ENCODE data around the gene LAMA3. TPM values are rescaled to one million over a fixed set of nuclear protein-coding genes. Genes with fewer than 3 reads are reported as not detected.

LAMA3 gene
- total RNA-seq, 2 donors from 2014 or later: 0.58 to 1.3 TPM

DNA sequence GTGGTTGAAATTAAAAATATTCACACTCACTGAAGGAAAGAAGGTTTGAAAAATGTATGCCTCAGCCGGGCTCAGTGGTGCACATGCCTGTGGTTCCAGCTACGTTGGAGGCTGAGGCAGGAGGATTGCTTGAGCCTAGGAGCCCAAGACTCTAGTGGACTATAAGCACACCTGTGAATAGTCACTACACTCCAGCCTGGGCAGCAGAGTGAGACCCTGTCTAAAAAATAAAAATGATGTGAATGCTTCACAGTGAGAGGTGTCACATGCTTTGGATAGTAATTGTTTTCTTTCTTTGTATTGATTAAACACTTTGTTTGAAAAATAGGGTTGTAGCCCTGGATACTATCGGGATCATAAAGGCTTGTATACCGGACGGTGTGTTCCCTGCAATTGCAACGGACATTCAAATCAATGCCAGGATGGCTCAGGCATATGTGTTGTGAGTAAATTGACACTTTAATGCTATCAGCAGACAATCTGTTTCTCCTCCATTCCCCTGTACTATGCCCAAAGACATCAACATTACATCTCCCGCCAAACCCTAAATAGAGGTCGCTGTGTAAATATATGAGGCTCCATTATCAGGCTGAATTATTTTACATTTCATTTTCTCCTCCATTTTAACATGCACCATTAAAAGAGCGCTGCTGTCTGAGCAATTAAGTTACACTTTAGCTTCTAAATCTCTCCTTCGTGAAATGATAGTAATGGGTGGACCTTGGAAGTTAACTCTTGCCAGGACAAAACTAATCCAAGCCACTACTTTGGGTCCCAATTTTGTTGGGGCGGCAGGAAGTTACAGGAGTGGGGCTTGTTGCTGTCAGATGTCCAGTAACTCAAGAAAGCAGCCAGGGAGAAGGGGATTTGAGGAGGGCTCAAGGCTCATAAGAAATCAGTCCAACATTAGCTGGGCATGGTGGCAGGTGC, 187.0 kb downstream of the LAMA3 start:
- TF ChIP-seq, protein P1, sequence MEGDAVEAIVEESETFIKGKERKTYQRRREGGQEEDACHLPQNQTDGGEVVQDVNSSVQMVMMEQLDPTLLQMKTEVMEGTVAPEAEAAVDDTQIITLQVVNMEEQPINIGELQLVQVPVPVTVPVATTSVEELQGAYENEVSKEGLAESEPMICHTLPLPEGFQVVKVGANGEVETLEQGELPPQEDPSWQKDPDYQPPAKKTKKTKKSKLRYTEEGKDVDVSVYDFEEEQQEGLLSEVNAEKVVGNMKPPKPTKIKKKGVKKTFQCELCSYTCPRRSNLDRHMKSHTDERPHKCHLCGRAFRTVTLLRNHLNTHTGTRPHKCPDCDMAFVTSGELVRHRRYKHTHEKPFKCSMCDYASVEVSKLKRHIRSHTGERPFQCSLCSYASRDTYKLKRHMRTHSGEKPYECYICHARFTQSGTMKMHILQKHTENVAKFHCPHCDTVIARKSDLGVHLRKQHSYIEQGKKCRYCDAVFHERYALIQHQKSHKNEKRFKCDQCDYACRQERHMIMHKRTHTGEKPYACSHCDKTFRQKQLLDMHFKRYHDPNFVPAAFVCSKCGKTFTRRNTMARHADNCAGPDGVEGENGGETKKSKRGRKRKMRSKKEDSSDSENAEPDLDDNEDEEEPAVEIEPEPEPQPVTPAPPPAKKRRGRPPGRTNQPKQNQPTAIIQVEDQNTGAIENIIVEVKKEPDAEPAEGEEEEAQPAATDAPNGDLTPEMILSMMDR (conservative IDR thresholded peaks at IDR 0.05): no peak
- Histone ChIP-seq H3K27me3 (ENCODE audit: control insufficient read depth, insufficient read depth, low read length, poor library complexity, severe bottlenecking) (no peaks in the 10 kb centered on the region), H3K27ac (ENCODE audit: low read depth, low read length) (no peak overlapping the region), H3K9me3 (ENCODE audit: control insufficient read depth, low read length) (no peaks in the 10 kb centered on the region), H3K4me3 (ENCODE audit: low read length) (no peak overlapping the region), H3K36me3 (ENCODE audit: control insufficient read depth, insufficient read depth, low read length) (no peaks in the 10 kb centered on the region), H3K9ac (ENCODE audit: extremely low read depth, low read length, poor library complexity, severe bottlenecking) (no peak overlapping the region), H3K4me1 (ENCODE audit: control insufficient read depth, insufficient read depth, low read length) (no peaks in the 10 kb centered on the region)
- Mint-ChIP-seq H3K9me3 (no peaks in the 10 kb centered on the region), H3K27me3 (ENCODE audit: insufficient read depth) (no peaks in the 10 kb centered on the region), H3K27ac (no peak overlapping the region), H3K36me3 (ENCODE audit: low read depth) (no peaks in the 10 kb centered on the region), H3K4me1 (peaks cover 6% of the 10 kb centered on the region), H3K4me3 (no peak overlapping the region)
- WGBS, 2 experiments (ENCODE audit: insufficient coverage in 1 of 2, insufficient read length in 1 of 2): 94% methylated on average over 5 to 11 of the region's 11 CpGs
- DNase-seq: no peak

- H3K27me3 Mint-ChIP-seq (ENCODE audit: insufficient read depth): no peaks in the 10 kb centered on the region
- no peak overlapping the region for H3K27ac Mint-ChIP-seq
- 80 to 92% methylated on average over 1 to 7 of the region's 7 CpGs for WGBS, 2 experiments (ENCODE audit: insufficient coverage in 1 of 2, insufficient read length in 1 of 2)
- no peaks in the 10 kb centered on the region for H3K27me3 ChIP-seq (ENCODE audit: control insufficient read depth, insufficient read depth, low read length, poor library complexity, severe bottlenecking)
- no peak overlapping the region for H3K9ac ChIP-seq (ENCODE audit: extremely low read depth, low read length, poor library complexity, severe bottlenecking)
- peaks cover 5% of the 10 kb centered on the region for H3K4me1 Mint-ChIP-seq
- TF ChIP-seq, protein P1 (conservative IDR thresholded peaks at IDR 0.05): no peak
- no peak overlapping the region for H3K27ac ChIP-seq (ENCODE audit: low read depth, low read length)
- H3K36me3 Mint-ChIP-seq (ENCODE audit: low read depth): no peaks in the 10 kb centered on the region
- DNase-seq: no peak
- no peak overlapping the region for H3K4me3 ChIP-seq (ENCODE audit: low read length)
- no peaks in the 10 kb centered on the region for H3K4me1 ChIP-seq (ENCODE audit: control insufficient read depth, insufficient read depth, low read length)
- no peak overlapping the region for H3K4me3 Mint-ChIP-seq
- H3K9me3 ChIP-seq (ENCODE audit: control insufficient read depth, low read length): no peaks in the 10 kb centered on the region
- no peaks in the 10 kb centered on the region for H3K9me3 Mint-ChIP-seq
- H3K36me3 ChIP-seq (ENCODE audit: control insufficient read depth, insufficient read depth, low read length): no peaks in the 10 kb centered on the region
These were observed 187.7 kb downstream of the LAMA3 start for GRCh38 chr18:23876921-23877320.

DNA sequence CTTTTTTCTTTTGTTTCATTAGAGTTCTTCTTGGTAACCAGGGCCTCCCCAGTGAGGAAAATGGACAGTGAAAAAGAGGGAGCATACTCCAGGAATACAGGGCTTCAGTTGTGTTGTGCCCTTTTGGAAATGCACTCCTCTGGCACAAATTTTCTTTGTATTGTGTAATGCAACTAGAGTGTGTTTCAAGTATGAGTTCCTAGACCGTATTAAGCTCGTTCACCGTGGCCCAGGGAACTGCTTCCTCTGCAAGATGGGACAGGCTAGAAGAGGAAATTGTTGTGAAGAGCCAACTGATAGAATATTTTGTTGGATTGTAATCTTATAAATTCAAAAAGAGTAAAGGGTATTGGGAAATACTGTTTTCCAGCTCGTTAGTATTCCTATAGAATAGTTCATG, 188.1 kb downstream of the LAMA3 start:
- H3K36me3 ChIP-seq (ENCODE audit: control insufficient read depth, insufficient read depth, low read length): no peaks in the 10 kb centered on the region
- H3K9me3 ChIP-seq (ENCODE audit: control insufficient read depth, low read length): no peaks in the 10 kb centered on the region
- no peak overlapping the region for H3K9ac ChIP-seq (ENCODE audit: extremely low read depth, low read length, poor library complexity, severe bottlenecking)
- H3K27ac ChIP-seq (ENCODE audit: low read depth, low read length): no peak overlapping the region
- no peak overlapping the region for H3K27ac Mint-ChIP-seq
- no peaks in the 10 kb centered on the region for H3K27me3 Mint-ChIP-seq (ENCODE audit: insufficient read depth)
- no peak overlapping the region for H3K4me3 Mint-ChIP-seq
- WGBS, 2 experiments (ENCODE audit: insufficient coverage in 1 of 2, insufficient read length in 1 of 2): 92 to 94% methylated on average over 3 to 4 of the region's 4 CpGs
- peaks cover 5% of the 10 kb centered on the region for H3K4me1 Mint-ChIP-seq
- H3K36me3 Mint-ChIP-seq (ENCODE audit: low read depth): no peaks in the 10 kb centered on the region
- no peak overlapping the region for H3K4me3 ChIP-seq (ENCODE audit: low read length)
- TF ChIP-seq, protein P1 (conservative IDR thresholded peaks at IDR 0.05): no peak
- H3K27me3 ChIP-seq (ENCODE audit: control insufficient read depth, insufficient read depth, low read length, poor library complexity, severe bottlenecking): no peaks in the 10 kb centered on the region
- no peak for DNase-seq
- H3K9me3 Mint-ChIP-seq: no peaks in the 10 kb centered on the region
- H3K4me1 ChIP-seq (ENCODE audit: control insufficient read depth, insufficient read depth, low read length): no peaks in the 10 kb centered on the region

All from endodermal cell (in vitro differentiated cells).